ENCODE results near the gene CADPS. TPM values are rescaled to one million over a fixed set of nuclear protein-coding genes. Genes with fewer than 3 reads are reported as not detected.

The CADPS gene
- total RNA-seq (2021; fragmentation: NEBNext Ultra II Directional; extraction: Animal tissue kit (Norgen Biotek cat#: 25700)), result not detected
- long read RNA-seq, result 0 reads

DNA sequence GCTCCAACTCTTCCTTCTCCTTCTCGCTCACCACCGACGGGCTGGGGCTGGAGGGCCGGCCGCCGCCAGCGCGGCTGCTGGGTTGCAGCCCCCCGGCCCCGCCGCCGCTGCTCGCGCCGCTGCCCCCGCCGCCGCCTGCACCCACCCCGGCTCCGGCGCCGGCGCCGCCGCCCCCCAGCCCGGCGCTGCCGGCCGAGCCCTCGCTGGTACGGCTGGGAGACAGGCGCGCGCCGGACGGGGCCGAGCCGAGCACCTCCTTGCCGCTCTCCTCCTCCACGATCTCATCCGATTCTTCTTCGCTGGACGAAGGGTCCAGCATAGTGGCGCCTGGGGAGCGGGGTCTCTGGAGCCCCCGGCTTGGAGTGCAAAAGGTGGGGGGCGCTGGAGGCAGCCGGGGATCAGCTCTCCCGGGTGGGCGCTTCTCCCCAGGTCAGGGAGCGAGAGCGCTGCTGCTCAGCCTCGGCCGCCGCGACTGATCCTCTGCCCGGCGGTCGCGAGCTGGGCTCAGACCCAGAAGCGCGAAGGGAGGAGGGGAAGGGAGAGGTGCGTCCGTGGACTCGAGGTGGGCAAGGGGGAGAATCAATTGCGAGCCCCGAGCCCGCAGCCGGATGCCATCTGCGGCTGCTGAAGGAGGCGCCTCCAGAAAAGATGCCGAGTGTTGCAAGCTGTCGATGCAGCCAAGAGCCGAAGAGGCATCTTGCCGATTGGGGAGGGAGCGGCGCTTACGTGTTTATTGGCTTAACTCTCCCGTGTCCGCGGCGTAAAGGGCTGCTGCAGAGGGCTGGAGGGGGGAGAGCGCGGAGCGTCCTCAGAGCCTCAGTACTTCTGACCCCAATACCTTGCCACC is at the start of gene CADPS:
Gene CADPS (minus strand): TSS at position 706 of the 847 bp plus-strand sequence. CDS start 387 bp downstream, at position 319.
- peaks cover 9% of the 10 kb centered on the region; the same call in 1 of the 2 replicates for H3K27me3 Mint-ChIP-seq (ENCODE audit: insufficient read depth)

DNA sequence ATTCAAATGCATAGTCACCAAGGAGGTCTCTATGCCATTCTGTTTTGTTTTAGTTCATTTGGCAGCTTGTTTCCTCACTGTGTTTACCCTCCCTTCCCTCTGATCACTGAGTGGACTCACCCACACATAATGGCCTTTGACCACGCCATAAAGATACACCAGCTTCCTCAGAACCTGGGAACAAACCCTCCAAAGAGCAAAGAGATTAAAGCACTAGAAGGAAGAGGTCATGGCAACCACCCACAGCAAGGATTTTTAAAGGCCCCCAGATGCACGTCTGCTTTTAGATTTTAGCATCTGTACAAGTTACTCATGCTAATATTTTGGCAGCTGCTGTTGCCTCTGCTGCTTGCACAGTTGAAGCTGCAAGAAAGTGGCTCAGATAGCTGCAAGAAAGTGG is 47.9 kb upstream of the CADPS start:
- Mint-ChIP-seq H3K9me3 (peaks cover 41% of the 10 kb centered on the region), H3K27me3 (ENCODE audit: insufficient read depth) (no peaks in the 10 kb centered on the region; the same call in 1 of the 2 replicates), H3K36me3 (ENCODE audit: low read depth) (peaks cover 5% of the 10 kb centered on the region; the same call in 1 of the 2 replicates), H3K4me3 (no peak overlapping the region), H3K27ac (no peak overlapping the region), H3K4me1 (ENCODE audit: low read depth) (no peaks in the 10 kb centered on the region)
- no peak for DNase-seq
- TF ChIP-seq, protein P1, sequence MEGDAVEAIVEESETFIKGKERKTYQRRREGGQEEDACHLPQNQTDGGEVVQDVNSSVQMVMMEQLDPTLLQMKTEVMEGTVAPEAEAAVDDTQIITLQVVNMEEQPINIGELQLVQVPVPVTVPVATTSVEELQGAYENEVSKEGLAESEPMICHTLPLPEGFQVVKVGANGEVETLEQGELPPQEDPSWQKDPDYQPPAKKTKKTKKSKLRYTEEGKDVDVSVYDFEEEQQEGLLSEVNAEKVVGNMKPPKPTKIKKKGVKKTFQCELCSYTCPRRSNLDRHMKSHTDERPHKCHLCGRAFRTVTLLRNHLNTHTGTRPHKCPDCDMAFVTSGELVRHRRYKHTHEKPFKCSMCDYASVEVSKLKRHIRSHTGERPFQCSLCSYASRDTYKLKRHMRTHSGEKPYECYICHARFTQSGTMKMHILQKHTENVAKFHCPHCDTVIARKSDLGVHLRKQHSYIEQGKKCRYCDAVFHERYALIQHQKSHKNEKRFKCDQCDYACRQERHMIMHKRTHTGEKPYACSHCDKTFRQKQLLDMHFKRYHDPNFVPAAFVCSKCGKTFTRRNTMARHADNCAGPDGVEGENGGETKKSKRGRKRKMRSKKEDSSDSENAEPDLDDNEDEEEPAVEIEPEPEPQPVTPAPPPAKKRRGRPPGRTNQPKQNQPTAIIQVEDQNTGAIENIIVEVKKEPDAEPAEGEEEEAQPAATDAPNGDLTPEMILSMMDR (IDR thresholded peaks at IDR 0.05), result no peak

More for the DNA sequence above, at the start of gene CADPS:
- Mint-ChIP-seq H3K36me3 (ENCODE audit: low read depth) (peaks cover 4% of the 10 kb centered on the region; the same call in 1 of the 2 replicates), H3K9me3 (peaks cover 27% of the 10 kb centered on the region), H3K27ac (no peak within 1 kb of the TSS), H3K4me1 (ENCODE audit: low read depth) (no peaks in the 10 kb centered on the region), H3K4me3 (no peak within 1 kb of the TSS)
- no peak for DNase-seq
- TF ChIP-seq, protein P1 (IDR thresholded peaks at IDR 0.05), result no peak

- H3K27ac Mint-ChIP-seq, result no peak overlapping the region
- peaks cover 5% of the 10 kb centered on the region; the same call in 1 of the 2 replicates for H3K36me3 Mint-ChIP-seq (ENCODE audit: low read depth)
- H3K27me3 Mint-ChIP-seq (ENCODE audit: insufficient read depth), result no peaks in the 10 kb centered on the region; the same call in 1 of the 2 replicates
- H3K4me1 Mint-ChIP-seq (ENCODE audit: low read depth), result no peaks in the 10 kb centered on the region
- no peak for DNase-seq
- peaks cover 37% of the 10 kb centered on the region for H3K9me3 Mint-ChIP-seq
- TF ChIP-seq, protein P1 (IDR thresholded peaks at IDR 0.05), result no peak
- no peak overlapping the region for H3K4me3 Mint-ChIP-seq
Measured at GRCh38 chr3:62922326-62922725, 47.1 kb upstream of the CADPS start.

DNA sequence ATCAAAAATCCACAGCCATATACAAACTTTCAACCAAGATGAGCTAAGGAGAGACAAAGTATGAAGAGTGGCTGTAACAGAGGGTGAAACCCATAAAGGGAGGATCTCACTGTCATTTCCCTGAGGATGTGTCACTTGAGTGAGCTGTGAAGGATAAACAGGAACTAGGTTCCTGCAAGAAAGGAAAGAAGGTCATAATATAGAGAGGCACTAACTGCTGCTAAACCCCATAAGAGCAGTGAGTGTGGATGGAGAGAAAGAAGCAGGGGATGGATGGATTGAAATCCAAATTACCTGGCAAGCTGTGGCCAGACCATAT is 45.2 kb upstream of the CADPS start:
- no peak for DNase-seq
- TF ChIP-seq, protein P1 (IDR thresholded peaks at IDR 0.05), result no peak
- H3K4me1 Mint-ChIP-seq (ENCODE audit: low read depth), result no peaks in the 10 kb centered on the region
- no peak overlapping the region for H3K27ac Mint-ChIP-seq
- H3K27me3 Mint-ChIP-seq (ENCODE audit: insufficient read depth), result no peaks in the 10 kb centered on the region
- peaks cover 5% of the 10 kb centered on the region; the same call in 1 of the 2 replicates for H3K36me3 Mint-ChIP-seq (ENCODE audit: low read depth)
- H3K9me3 Mint-ChIP-seq, result peaks cover 54% of the 10 kb centered on the region
- no peak overlapping the region for H3K4me3 Mint-ChIP-seq

DNA sequence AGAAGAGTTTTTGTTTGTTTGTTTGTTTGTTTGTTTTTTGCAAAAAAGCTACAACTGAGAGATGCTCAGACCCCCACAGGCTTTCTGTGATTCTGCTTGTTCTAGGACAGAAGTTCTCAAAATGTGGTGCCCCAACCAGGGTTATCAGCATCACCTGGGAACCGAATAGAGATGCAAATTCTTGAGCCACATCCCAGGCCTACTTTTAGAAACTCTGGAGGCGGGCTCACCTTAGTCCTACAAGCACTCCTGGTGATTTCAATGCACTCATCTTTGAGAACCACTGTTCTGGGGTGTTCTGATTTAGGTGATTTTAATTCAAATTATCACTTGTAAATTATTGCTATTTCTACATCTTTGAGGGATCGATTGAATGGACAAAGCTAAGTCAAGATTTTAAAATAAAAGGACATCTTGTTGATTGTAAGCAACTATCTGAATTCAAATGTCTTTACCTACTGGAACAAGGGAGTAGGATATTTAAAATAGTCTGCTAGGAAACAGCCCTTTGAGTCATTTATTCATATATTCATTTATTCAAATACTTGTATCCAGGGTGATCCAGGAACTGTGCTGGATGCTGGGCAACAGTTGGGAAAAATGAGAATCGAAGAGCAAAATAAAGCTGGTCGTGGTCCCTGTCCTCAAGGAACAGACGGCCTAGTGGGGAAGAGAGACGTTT is 44.7 kb upstream of the CADPS start:
- no peak overlapping the region for H3K4me3 Mint-ChIP-seq
- H3K27ac Mint-ChIP-seq, result no peak overlapping the region
- no peak for DNase-seq
- H3K27me3 Mint-ChIP-seq (ENCODE audit: insufficient read depth), result no peaks in the 10 kb centered on the region
- TF ChIP-seq, protein P1 (IDR thresholded peaks at IDR 0.05), result no peak
- H3K9me3 Mint-ChIP-seq, result peaks cover 59% of the 10 kb centered on the region
- peaks cover 5% of the 10 kb centered on the region; the same call in 1 of the 2 replicates for H3K36me3 Mint-ChIP-seq (ENCODE audit: low read depth)
- no peaks in the 10 kb centered on the region for H3K4me1 Mint-ChIP-seq (ENCODE audit: low read depth)

Data from HFFc6 (cell line).